AG10803 (cell line): Measurements from ENCODE around the gene KLK2.

ENCODE experiments used
- DNase-seq: peaks from one replicate; pipeline ENCODE4 v3.0.0; 2010; ENCODE audit warnings: low read depth
- H3K4me3 ChIP-seq: 2 replicates; pipeline ENCODE4 v1.5.1; 2011; ENCODE audit warnings: mild to moderate bottlenecking, low read length, control low read depth
- TF ChIP-seq, protein P1 (sequence below): conservative IDR thresholded peaks from 2 replicates; pipeline ENCODE4 v1.5.1; 2011; ENCODE audit warnings: mild to moderate bottlenecking, low read length, control low read depth, inconsistent platforms

KLK2 gene

DNA sequence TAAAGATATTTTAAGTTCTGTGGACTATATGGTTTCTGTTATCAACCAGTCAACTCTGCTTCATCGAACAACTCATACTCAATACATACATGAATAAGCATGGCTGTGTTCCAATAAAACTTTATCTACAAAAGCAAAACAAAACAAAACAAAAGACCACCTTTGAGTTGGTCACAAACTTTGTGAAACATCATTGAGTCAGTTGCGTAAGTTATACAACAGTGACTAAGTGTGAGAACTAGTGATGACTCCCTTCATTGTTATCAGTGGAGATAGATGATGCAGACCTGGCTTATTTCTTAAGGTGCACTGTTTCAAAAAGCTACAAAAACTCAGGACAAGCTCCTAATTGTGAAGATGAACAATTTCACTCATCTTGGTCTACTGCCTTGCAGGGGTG is 52.5 kb downstream of the KLK2 start:
- TF ChIP-seq, protein P1, sequence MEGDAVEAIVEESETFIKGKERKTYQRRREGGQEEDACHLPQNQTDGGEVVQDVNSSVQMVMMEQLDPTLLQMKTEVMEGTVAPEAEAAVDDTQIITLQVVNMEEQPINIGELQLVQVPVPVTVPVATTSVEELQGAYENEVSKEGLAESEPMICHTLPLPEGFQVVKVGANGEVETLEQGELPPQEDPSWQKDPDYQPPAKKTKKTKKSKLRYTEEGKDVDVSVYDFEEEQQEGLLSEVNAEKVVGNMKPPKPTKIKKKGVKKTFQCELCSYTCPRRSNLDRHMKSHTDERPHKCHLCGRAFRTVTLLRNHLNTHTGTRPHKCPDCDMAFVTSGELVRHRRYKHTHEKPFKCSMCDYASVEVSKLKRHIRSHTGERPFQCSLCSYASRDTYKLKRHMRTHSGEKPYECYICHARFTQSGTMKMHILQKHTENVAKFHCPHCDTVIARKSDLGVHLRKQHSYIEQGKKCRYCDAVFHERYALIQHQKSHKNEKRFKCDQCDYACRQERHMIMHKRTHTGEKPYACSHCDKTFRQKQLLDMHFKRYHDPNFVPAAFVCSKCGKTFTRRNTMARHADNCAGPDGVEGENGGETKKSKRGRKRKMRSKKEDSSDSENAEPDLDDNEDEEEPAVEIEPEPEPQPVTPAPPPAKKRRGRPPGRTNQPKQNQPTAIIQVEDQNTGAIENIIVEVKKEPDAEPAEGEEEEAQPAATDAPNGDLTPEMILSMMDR = no peak
- no peak for DNase-seq
- no peak overlapping the region for H3K4me3 ChIP-seq

DNA sequence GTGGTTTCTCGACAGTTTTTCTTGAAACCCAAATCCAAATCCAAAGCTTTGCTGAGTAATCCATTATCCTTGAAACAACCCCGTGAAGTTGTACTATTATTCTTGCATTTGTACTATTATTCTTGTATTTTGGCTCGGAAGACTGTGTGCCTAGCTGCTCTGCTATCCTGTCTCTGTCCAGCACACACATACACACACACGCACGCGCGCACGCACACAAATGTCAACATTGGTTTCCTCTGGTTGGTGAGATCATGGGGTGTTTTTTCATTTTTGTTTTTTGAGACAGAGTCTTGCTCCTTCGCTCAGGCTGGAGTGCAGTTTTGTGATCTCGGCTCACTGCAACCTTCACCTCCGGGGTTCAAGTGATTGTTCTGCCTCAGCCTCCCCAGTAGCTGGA is 52.9 kb downstream of the KLK2 start:
- TF ChIP-seq, protein P1 = no peak
- no peak for DNase-seq
- H3K4me3 ChIP-seq = no peak overlapping the region

DNA sequence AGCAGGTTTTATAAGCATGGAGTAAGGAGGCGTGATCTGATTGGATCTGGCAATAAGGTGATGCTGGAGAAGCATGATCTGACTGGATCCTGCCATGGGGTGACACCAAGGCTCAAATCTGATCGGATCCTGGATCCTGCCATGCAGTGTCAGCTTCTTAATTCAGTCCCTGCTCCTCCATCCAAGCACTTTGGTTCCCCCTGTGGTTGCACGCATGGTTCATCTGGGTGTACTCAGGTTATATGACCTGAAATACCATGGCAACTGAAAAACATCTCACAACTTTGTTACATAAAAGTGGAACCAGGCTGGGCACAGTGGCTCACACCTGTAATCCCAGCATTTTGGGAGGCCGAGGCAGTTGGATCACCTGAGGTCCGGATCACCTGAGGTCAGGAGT is 55.6 kb downstream of the KLK2 start:
- H3K4me3 ChIP-seq = no peak overlapping the region
- no peak for DNase-seq
- TF ChIP-seq, protein P1 = no peak
